K562 (cell line): Measurements from ENCODE around the gene LYPD6B. TPM values are rescaled to one million over a fixed set of nuclear protein-coding genes. Genes with fewer than 3 reads are reported as not detected.

Source experiments
- ATAC-seq: fragments of 200-7000 bp; cut with Tn5 transposase; 3 replicates; pipeline ENCODE4 v1.9.1; 2020; ENCODE audit warnings: moderate library complexity
- BruUV-seq: library from RNA; stranded (reverse); fragments of 400-500 nt; replicated peaks from 2 replicates; lab custom pipeline; 2021; lab: Mats Ljungman, UMichigan
- CTCF ChIA-PET: fragments of 300-600 bp; formaldehyde crosslinking; extraction: SDS; loops from one replicate; lab custom pipeline; 2021; ENCODE audit warnings: low intra/inter-chr PET ratio; lab: Yijun Ruan, JAX
- POLR2A ChIA-PET: fragments of 300-600, 350-650 bp; sonication (Branson Sonifier 250); formaldehyde crosslinking; extraction: SDS; loops from one replicate; lab custom pipeline; 2021; ENCODE audit warnings: antibody characterized with exemption, inconsistent platforms; lab: Yijun Ruan, JAX
- DNase-seq, 4 experiments: peaks; one replicate each; pipeline versions ENCODE4 v3.0.0 to v3.0.0-alpha.2; 2011 to 2018; ENCODE audit warnings: low spot score in 3 of 4, mixed read lengths in 3 of 4; ENCODE audit errors: extremely low read depth in 1 of 4
- FAIRE-seq: peaks from 2 replicates; lab custom pipeline; 2011; peaks lifted over from hg19 to GRCh38; lab: Jason Lieb, UNC
- H2AFZ ChIP-seq: 2 replicates; pipeline ENCODE4 v1.6.0; 2011; ENCODE audit warnings: low read depth, low read length, control low read depth, inconsistent platforms
- H3K27ac ChIP-seq: fragments of 200-600 bp; 3 replicates; pipeline ENCODE4 v1.8.0; 2011; ENCODE audit warnings: low read depth, mild to moderate bottlenecking, control low read depth, inconsistent platforms, low read length, moderate library complexity, mixed read lengths; ENCODE audit errors: extremely low read depth
- H3K27me3 ChIP-seq, 2 experiments: fragments of 300-600 bp in 1 of 2; 2 replicates in 1 of 2; 3 replicates in 1 of 2; pipeline versions ENCODE4 v1.6.0 to v1.8.0; 2011; ENCODE audit warnings: inconsistent platforms in 2 of 2, low read length in 2 of 2, mild to moderate bottlenecking in 1 of 2, mixed read lengths in 1 of 2, moderate library complexity in 1 of 2; ENCODE audit not compliant: control insufficient read depth in 2 of 2, insufficient read depth in 2 of 2
- H3K36me3 ChIP-seq: fragments of 300-600 bp; 3 replicates; pipeline ENCODE4 v1.8.0; 2011; ENCODE audit warnings: mild to moderate bottlenecking, low read length, inconsistent platforms; ENCODE audit not compliant: control insufficient read depth, insufficient read depth
- H3K4me1 ChIP-seq, 2 experiments: fragments of 200-600 bp in 1 of 2; replicated peaks in 1 of 2; 2 replicates in 1 of 2; 3 replicates in 1 of 2; pipeline versions ENCODE4 v1.5.1 to v1.8.0; 2011; ENCODE audit warnings: inconsistent platforms in 2 of 2, low read length in 2 of 2, mild to moderate bottlenecking in 1 of 2, mixed read lengths in 1 of 2, moderate library complexity in 1 of 2; ENCODE audit not compliant: control insufficient read depth in 2 of 2, insufficient read depth in 2 of 2
- H3K4me2 ChIP-seq: 2 replicates; pipeline ENCODE4 v1.6.1; 2011; ENCODE audit warnings: low read length, control low read depth, inconsistent platforms, mixed read lengths; ENCODE audit not compliant: insufficient read depth
- H3K4me3 ChIP-seq: fragments of 200-600 bp; sonication (generic), shearing (Covaris generic); 2 replicates; pipeline ENCODE4 v1.5.1; 2016; ENCODE audit warnings: control low read depth, inconsistent platforms
- H3K79me2 ChIP-seq: fragments of 200-600 bp; 3 replicates; pipeline ENCODE4 v1.8.0; 2011; ENCODE audit warnings: low read length, inconsistent platforms; ENCODE audit not compliant: control insufficient read depth, insufficient read depth
- H3K9ac ChIP-seq, 2 experiments: 2 replicates each; pipeline versions ENCODE4 v1.6.0 to v1.6.1; 2011; ENCODE audit warnings: low read depth in 2 of 2, low read length in 2 of 2, control low read depth in 1 of 2, inconsistent platforms in 1 of 2, mild to moderate bottlenecking in 1 of 2, mixed read lengths in 1 of 2; ENCODE audit not compliant: insufficient read depth in 1 of 2
- H3K9me1 ChIP-seq: one replicate; pipeline ENCODE4 v1.6.0; 2011; ENCODE audit warnings: inconsistent platforms, mild to moderate bottlenecking, low read length, moderate library complexity; ENCODE audit not compliant: control insufficient read depth, insufficient read depth
- H3K9me3 ChIP-seq: replicated peaks from 2 replicates; pipeline ENCODE4 v1.5.1; 2011; ENCODE audit warnings: low read depth, low read length, inconsistent platforms; ENCODE audit not compliant: control insufficient read depth, insufficient read depth
- H4K20me1 ChIP-seq: replicated peaks from 2 replicates; pipeline ENCODE4 v1.6.1; 2011; ENCODE audit warnings: low read length, inconsistent platforms, mixed read lengths; ENCODE audit not compliant: control insufficient read depth, insufficient read depth
- ARNT ChIP-seq, 2 experiments: fragments of 450-650 bp; IDR thresholded peaks; 2 replicates each; pipeline ENCODE4 v1.6.1; 2016; ENCODE audit warnings: mild to moderate bottlenecking in 1 of 2
- ATF7 ChIP-seq: fragments of 450-650 bp; IDR thresholded peaks from 2 replicates; pipeline ENCODE4 v1.7.1; 2014; ENCODE audit warnings: mild to moderate bottlenecking, moderate library complexity
- CXXC5 ChIP-seq: fragments of 250-450 bp; sonication (Bioruptor Pico); IDR thresholded peaks from 2 replicates; pipeline ENCODE4 v1.8.0; 2022; ENCODE audit warnings: inconsistent platforms, mild to moderate bottlenecking, moderate library complexity
- DPF2 ChIP-seq: fragments of 450-650 bp; IDR thresholded peaks from 2 replicates; pipeline ENCODE4 v1.6.1; 2016
- GATAD2B ChIP-seq: fragments of 450-650 bp; IDR thresholded peaks from 2 replicates; pipeline ENCODE4 v1.6.1; 2017; ENCODE audit warnings: mild to moderate bottlenecking, borderline replicate concordance
- HEY1 ChIP-seq: fragments of 250-450 bp; sonication (Bioruptor Pico); IDR thresholded peaks from 2 replicates; pipeline ENCODE4 v1.5.0; 2020; ENCODE audit warnings: mild to moderate bottlenecking, moderate library complexity, borderline replicate concordance
- ILF3 ChIP-seq: fragments of 450-650 bp; IDR thresholded peaks from 2 replicates; pipeline ENCODE4 v1.6.1; 2018; ENCODE audit warnings: antibody characterized with exemption, mild to moderate bottlenecking, moderate library complexity, borderline replicate concordance
- MCM3 ChIP-seq: fragments of 450-650 bp; IDR thresholded peaks from 2 replicates; pipeline ENCODE4 v1.6.1; 2016
- MEF2A ChIP-seq: IDR thresholded peaks from 2 replicates; pipeline ENCODE4 v1.6.1; 2011; ENCODE audit warnings: low read depth, mild to moderate bottlenecking, low read length, moderate library complexity; ENCODE audit not compliant: control insufficient read depth
- NCOA1 ChIP-seq: fragments of 450-650 bp; IDR thresholded peaks from 2 replicates; pipeline ENCODE4 v1.6.1; 2016; ENCODE audit warnings: low read depth
- SETDB1 ChIP-seq: IDR thresholded peaks from one replicate; pipeline ENCODE4 v1.6.1; 2012; ENCODE audit warnings: low read length, control low read depth, inconsistent platforms
- SMAD4 ChIP-seq: fragments of 250-450 bp; sonication (Bioruptor Pico); conservative IDR thresholded peaks from 2 replicates; pipeline ENCODE4 v1.8.0; 2021; ENCODE audit warnings: inconsistent platforms, mild to moderate bottlenecking, moderate library complexity
- STAT5B ChIP-seq: fragments of 250-450 bp; sonication (Bioruptor Pico); IDR thresholded peaks from 2 replicates; pipeline ENCODE4 v1.8.0; 2021; ENCODE audit warnings: mild to moderate bottlenecking, inconsistent platforms
- TCF7L2 ChIP-seq: fragments of 150-350 bp; IDR thresholded peaks from 2 replicates; pipeline ENCODE4 v1.6.1; 2016; ENCODE audit warnings: low read depth, mild to moderate bottlenecking, low read length, moderate library complexity
- ZFP1 ChIP-seq: fragments of 450-650 bp; formaldehyde crosslinking; IDR thresholded peaks from 2 replicates; pipeline ENCODE4 v1.4.0; 2020; ENCODE audit warnings: mild to moderate bottlenecking, mixed read lengths
- WGBS: fragments of 100-300 bp; shearing (Covaris generic); methylation state at CpG from one replicate; pipeline ENCODE4 v1.1.6; 2016; ENCODE audit warnings: low coverage, mixed read lengths; ENCODE audit not compliant: insufficient coverage; ENCODE audit errors: missing lambda C conversion rate; 5-methylcytosine and 5-hydroxymethylcytosine counted together
- in situ Hi-C: fragments of 300-500 bp; cut with MboI; formaldehyde crosslinking; loops from 4 replicates; pipeline ENCODE4 v1.15.0; 2018; ENCODE audit warnings: inconsistent platforms, mixed read lengths
- intact Hi-C: fragments of 100-400 bp; cut with micrococcal nuclease; formaldehyde crosslinking; loops from 2 replicates; pipeline ENCODE4 v1.14.2; 2022
- polyA plus RNA-seq, 8 experiments: library from polyadenylated mRNA; depleted of rRNA in 4 of 8; stranded (reverse) in 5 of 8; unstranded in 3 of 8; fragments of >200 nt; fragmentation: Nextera tagmentation in 2 of 8; fragmentation: Illumina TruSeq in 1 of 8; extraction: Ambion mirVana in 2 of 8; extraction: Trizol in 1 of 8; gene quantifications; 2 replicates each; pipeline versions ENCODE4 v1.2.1 to v1.2.3, GENCODE V29; 2011 to 2014; ENCODE audit warnings: inconsistent platforms in 1 of 8, missing spikeins in 1 of 8
- total RNA-seq, 7 experiments: library from RNA; depleted of rRNA in 6 of 7; stranded (reverse); fragments of >200 nt in 6 of 7; fragmentation: Illumina TruSeq in 2 of 7; extraction: Trizol in 2 of 7; gene quantifications; 2 replicates each; pipeline versions ENCODE4 v1.2.1 to v1.2.3, GENCODE V29; 2011 to 2021; ENCODE audit warnings: low replicate concordance in 1 of 7
- TF ChIP-seq, protein P1 (sequence below): sonication (generic); formaldehyde crosslinking; IDR thresholded peaks from 2 replicates; pipeline ENCODE4 v1.4.0; 2020; ENCODE audit warnings: mild to moderate bottlenecking, missing genetic modification reagents

Gene LYPD6B
- total and polyA plus RNA-seq, 9 of the 15 experiments (the other 6 are each of a cell fraction or from before 2014, with no cell fraction given), result not detected

DNA sequence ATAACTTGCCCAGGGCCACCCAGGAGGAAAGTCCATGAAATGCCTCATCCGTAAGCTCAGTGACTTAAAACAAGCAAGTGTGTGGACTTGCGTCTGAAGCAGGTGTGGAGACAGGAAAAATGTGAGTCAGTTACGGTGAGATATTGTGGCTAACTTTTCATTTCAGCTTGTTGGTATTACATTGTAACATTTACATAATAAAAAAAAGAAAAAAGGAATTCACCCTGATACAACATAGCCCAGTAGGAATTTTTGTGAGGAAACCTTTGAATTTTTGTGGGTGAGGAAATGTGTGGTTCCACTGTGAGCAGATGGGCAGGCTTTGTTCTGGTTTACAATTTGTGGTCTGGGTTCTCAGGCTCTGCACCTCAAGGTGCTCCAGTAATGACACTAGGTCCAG, 33.7 kb upstream of the LYPD6B start:
- 2% methylated on average over 3 of the region's 3 CpGs for WGBS
- BruUV-seq, result no TSS peak
- H3K36me3 ChIP-seq, result no peaks in the 10 kb centered on the region
- POLR2A ChIA-PET, result interaction anchor here (1.7 kb wide), 1 partner anchor 11 kb away, joined by 5 read pairs; no protein-coding TSS in a partner anchor
- no peaks in the 10 kb centered on the region for H3K9me1 ChIP-seq
- ATAC-seq, result no peak
- no peaks in the 10 kb centered on the region for H3K9me3 ChIP-seq
- peaks cover 19 to 37% of the 10 kb centered on the region in 2 experiments; a peak in 4 of 5 replicates for H3K27me3 ChIP-seq
- no peak for FAIRE-seq
- no peaks in the 10 kb centered on the region for H3K79me2 ChIP-seq
- H3K27ac ChIP-seq, result no peak overlapping the region
- peaks cover 0 to 6% of the 10 kb centered on the region in 2 experiments; a peak in 1 of 5 replicates for H3K4me1 ChIP-seq
- no peaks in the 10 kb centered on the region for H4K20me1 ChIP-seq
- TF ChIP-seq ARNT (IDR thresholded peaks at IDR 0.05) (no peak), MCM3 (no peak), CXXC5 (CRISPR knock-in tag) (no peak), ILF3 (no peak), ATF7 (no peak), GATAD2B (no peak), TCF7L2 (no peak), HEY1 (CRISPR knock-in tag) (no peak), SMAD4 (CRISPR knock-in tag) (no peak), ZFP1 (no peak), MEF2A (no peak), DPF2 (no peak), STAT5B (CRISPR knock-in tag) (no peak), NCOA1 (no peak), SETDB1 (no peak)
- TF ChIP-seq, protein P1, sequence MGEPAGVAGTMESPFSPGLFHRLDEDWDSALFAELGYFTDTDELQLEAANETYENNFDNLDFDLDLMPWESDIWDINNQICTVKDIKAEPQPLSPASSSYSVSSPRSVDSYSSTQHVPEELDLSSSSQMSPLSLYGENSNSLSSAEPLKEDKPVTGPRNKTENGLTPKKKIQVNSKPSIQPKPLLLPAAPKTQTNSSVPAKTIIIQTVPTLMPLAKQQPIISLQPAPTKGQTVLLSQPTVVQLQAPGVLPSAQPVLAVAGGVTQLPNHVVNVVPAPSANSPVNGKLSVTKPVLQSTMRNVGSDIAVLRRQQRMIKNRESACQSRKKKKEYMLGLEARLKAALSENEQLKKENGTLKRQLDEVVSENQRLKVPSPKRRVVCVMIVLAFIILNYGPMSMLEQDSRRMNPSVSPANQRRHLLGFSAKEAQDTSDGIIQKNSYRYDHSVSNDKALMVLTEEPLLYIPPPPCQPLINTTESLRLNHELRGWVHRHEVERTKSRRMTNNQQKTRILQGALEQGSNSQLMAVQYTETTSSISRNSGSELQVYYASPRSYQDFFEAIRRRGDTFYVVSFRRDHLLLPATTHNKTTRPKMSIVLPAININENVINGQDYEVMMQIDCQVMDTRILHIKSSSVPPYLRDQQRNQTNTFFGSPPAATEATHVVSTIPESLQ (CRISPR knock-in tag), result no peak
- H3K4me2 ChIP-seq, result no peak overlapping the region
- in situ Hi-C loops, result no loop called here
- intact Hi-C loops, result no loop called here
- no peak overlapping the region for H3K4me3 ChIP-seq
- no peak for DNase-seq
- no peak overlapping the region for H2AFZ ChIP-seq
- CTCF ChIA-PET, result no interaction called here
- H3K9ac ChIP-seq, result no peak overlapping the region
